ENCODE data around the gene PAQR6.

PAQR6 gene

GRCh38 chr1:156279837-156280236 is 32.0 kb upstream of the PAQR6 start:
- no peaks in the 10 kb centered on the region for H3K9me3 Mint-ChIP-seq
- peaks cover 73% of the 10 kb centered on the region for H3K36me3 Mint-ChIP-seq
- ATAC-seq (no peak), DNase-seq (ENCODE audit: low spot score in 2 of 2) (no peak)
- peak overlapping the region; percentile 93 for H3K4me3 Mint-ChIP-seq
- peak overlapping the region; percentile 97 for H3K27ac Mint-ChIP-seq
- peaks cover 48% of the 10 kb centered on the region for H3K4me1 Mint-ChIP-seq

DNA sequence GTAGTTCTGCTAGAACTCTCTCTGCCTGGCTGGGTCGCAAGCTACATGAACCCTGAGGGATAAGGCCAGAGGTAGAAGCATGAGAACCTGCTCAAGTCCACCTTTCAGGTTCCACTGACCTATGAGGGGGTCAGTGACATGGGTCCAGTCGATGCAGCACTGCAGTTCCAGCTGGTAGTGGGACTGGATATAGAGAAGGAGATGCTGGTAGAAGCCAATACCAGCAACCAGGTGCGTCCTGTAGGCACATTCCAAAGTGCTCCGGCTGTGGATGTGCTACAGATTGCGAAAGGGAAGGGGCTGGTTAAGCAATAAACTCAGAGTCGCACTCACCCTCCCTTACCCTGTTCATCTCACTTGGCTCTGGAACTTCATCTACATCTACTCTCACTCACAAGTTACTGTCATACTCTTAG is 29.1 kb upstream of the PAQR6 start:
- H3K4me1 Mint-ChIP-seq = peaks cover 32% of the 10 kb centered on the region
- DNase-seq (ENCODE audit: low spot score in 2 of 2) (no peak), ATAC-seq (no peak)
- peak overlapping the region; percentile 17 for H3K27ac Mint-ChIP-seq
- H3K4me3 Mint-ChIP-seq = no peak overlapping the region
- no peaks in the 10 kb centered on the region for H3K9me3 Mint-ChIP-seq
- peaks cover 90% of the 10 kb centered on the region for H3K36me3 Mint-ChIP-seq

DNA sequence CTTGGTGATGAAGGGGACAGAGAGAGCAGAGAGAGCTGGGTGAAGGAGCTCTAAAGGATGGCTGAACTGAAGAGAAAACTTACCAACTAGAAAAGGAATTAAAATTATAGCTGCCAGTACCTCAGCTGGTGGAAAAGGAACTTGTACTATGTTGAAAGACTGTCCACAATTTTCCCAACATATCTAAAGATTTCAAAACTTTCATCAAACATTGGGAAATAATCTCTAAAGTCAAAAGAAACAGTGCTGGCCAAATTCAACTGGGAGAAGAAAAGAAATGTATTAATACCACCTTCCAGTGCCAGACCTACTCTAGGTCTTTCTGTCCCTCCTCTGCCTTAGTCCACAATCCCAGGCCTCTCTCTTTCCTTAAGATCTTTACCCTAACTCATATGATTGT is 28.7 kb upstream of the PAQR6 start:
- Mint-ChIP-seq H3K36me3 (peaks cover 93% of the 10 kb centered on the region), H3K4me1 (peaks cover 30% of the 10 kb centered on the region), H3K9me3 (no peaks in the 10 kb centered on the region), H3K27ac (peak overlapping the region; percentile 17), H3K4me3 (no peak overlapping the region)
- no peak for DNase-seq (ENCODE audit: low spot score in 2 of 2)
- ATAC-seq = no peak

DNA sequence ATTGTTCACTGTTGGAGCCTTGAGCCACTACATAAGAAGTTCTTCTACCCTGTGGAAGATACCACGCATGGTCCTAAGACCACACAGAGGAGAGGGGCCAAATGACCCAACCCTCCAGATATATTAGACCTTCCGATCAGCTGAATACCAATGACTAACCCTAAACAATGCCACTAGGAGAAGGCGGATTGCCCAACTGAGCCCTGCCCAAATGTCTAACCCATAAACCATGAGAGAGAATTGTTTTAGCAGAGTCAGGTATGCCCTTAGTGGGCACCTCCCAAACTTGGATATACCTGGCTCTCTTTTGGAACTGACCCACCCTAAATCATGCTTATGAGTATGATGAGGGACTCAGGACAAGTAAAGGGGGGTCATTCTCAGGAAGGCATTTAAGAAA is 22.5 kb upstream of the PAQR6 start:
- H3K36me3 Mint-ChIP-seq = peaks cover 100% of the 10 kb centered on the region
- H3K9me3 Mint-ChIP-seq = no peaks in the 10 kb centered on the region
- no peak overlapping the region for H3K27ac Mint-ChIP-seq
- ATAC-seq (no peak), DNase-seq (ENCODE audit: low spot score in 2 of 2) (no peak)
- no peaks in the 10 kb centered on the region for H3K4me1 Mint-ChIP-seq
- no peak overlapping the region for H3K4me3 Mint-ChIP-seq

DNA sequence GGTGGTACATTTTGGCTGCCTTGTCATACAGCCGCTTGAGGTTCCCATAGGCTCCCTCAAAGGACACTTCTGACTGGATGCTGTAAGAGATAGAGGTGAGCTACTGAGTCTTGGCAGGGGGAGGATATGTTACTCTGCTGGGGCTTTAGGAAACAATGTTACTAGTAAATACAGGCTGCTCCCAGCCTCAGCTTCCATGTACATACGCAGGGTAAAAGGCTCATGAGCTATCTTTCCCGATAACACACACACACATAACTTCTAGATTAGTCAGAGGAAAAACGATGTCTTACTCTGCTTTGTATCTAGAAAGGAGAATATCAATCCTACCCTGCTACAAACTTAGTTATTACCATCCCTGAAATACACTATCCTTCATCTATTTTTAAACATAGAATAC is 20.5 kb upstream of the PAQR6 start:
- H3K36me3 Mint-ChIP-seq = peaks cover 100% of the 10 kb centered on the region
- H3K9me3 Mint-ChIP-seq = no peaks in the 10 kb centered on the region
- DNase-seq (ENCODE audit: low spot score in 2 of 2) (no peak), ATAC-seq (no peak)
- no peak overlapping the region for H3K4me3 Mint-ChIP-seq
- no peaks in the 10 kb centered on the region for H3K4me1 Mint-ChIP-seq
- H3K27ac Mint-ChIP-seq = no peak overlapping the region

GRCh38 chr1:156266051-156266450 is 18.2 kb upstream of the PAQR6 start:
- Mint-ChIP-seq H3K27ac (peak overlapping the region; percentile 77), H3K4me3 (no peak overlapping the region), H3K9me3 (no peaks in the 10 kb centered on the region), H3K4me1 (no peaks in the 10 kb centered on the region), H3K36me3 (peaks cover 100% of the 10 kb centered on the region)
- ATAC-seq (no peak), DNase-seq (ENCODE audit: low spot score in 2 of 2) (no peak)

- H3K27ac Mint-ChIP-seq = peak overlapping the region; percentile 69
- no peak overlapping the region for H3K4me3 Mint-ChIP-seq
- H3K36me3 Mint-ChIP-seq = peaks cover 100% of the 10 kb centered on the region
- ATAC-seq (no peak), DNase-seq (ENCODE audit: low spot score in 2 of 2) (no peak)
- H3K9me3 Mint-ChIP-seq = no peaks in the 10 kb centered on the region
- H3K4me1 Mint-ChIP-seq = peaks cover 6% of the 10 kb centered on the region
These were observed 15.4 kb upstream of the PAQR6 start for GRCh38 chr1:156263288-156263655.

GRCh38 chr1:156262461-156263287 is 14.8 kb upstream of the PAQR6 start:
- Mint-ChIP-seq H3K27ac (peak overlapping the region; percentile 69), H3K9me3 (no peaks in the 10 kb centered on the region), H3K36me3 (peaks cover 100% of the 10 kb centered on the region), H3K4me1 (peaks cover 11% of the 10 kb centered on the region), H3K4me3 (no peak overlapping the region)
- ATAC-seq (peak; percentile 71), DNase-seq (ENCODE audit: low spot score in 2 of 2) (no peak)

DNA sequence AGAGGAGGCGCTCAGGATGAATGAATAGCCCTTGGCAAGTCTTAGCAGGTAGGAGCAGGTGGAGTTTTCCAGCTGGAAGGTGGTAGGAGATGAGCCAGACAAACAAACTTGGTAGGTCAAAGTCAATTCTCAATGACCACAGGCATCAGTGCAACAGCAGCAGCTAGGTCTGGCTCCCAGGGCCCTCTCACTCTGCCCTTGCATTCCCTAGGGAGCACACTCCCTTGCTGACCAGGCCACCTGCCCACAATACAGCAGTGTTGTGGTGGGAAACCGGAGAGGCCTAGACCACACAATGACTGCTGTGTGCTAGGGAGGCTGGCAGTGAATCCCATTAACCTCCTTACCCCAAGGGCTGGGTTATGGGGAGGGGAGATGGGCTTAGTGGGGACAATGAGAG is 13.0 kb upstream of the PAQR6 start:
- Mint-ChIP-seq H3K9me3 (no peaks in the 10 kb centered on the region), H3K4me1 (peaks cover 12% of the 10 kb centered on the region), H3K36me3 (peaks cover 100% of the 10 kb centered on the region), H3K27ac (peak overlapping the region; percentile 23), H3K4me3 (no peak overlapping the region)
- ATAC-seq = no peak
- no peak for DNase-seq (ENCODE audit: low spot score in 2 of 2)

GRCh38 chr1:156259805-156260204 is 11.9 kb upstream of the PAQR6 start:
- H3K9me3 Mint-ChIP-seq = no peaks in the 10 kb centered on the region
- DNase-seq (ENCODE audit: low spot score in 2 of 2) (no peak), ATAC-seq (no peak)
- H3K27ac Mint-ChIP-seq = peak overlapping the region; percentile 23
- no peak overlapping the region for H3K4me3 Mint-ChIP-seq
- H3K36me3 Mint-ChIP-seq = peaks cover 100% of the 10 kb centered on the region
- peaks cover 12% of the 10 kb centered on the region for H3K4me1 Mint-ChIP-seq

GRCh38 chr1:156258859-156259258 is 11.0 kb upstream of the PAQR6 start:
- Mint-ChIP-seq H3K27ac (no peak overlapping the region), H3K4me1 (peaks cover 14% of the 10 kb centered on the region), H3K9me3 (no peaks in the 10 kb centered on the region), H3K4me3 (no peak overlapping the region), H3K36me3 (peaks cover 100% of the 10 kb centered on the region)
- ATAC-seq = no peak
- DNase-seq (ENCODE audit: low spot score in 2 of 2) = no peak

DNA sequence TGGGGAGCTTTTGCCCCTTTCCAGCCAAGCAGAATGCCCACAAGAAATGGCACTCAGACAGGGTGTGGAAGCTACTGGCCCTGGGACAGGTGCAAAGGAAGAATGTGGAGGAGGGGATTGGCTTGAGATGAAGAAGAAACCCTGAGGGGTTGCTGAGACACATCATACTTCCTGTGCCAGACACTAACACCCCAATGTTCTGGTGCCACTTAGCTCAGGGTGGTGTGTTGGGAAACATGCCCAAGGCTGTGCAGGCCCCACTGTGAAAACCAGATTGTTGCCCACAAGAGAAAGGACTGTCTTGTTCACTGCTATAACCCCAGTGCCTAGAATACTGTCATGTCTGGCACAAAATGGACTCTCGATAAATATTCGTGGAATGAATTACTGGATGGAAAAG is 9.9 kb upstream of the PAQR6 start:
- H3K4me3 Mint-ChIP-seq = no peak overlapping the region
- peaks cover 100% of the 10 kb centered on the region for H3K36me3 Mint-ChIP-seq
- peaks cover 23% of the 10 kb centered on the region for H3K4me1 Mint-ChIP-seq
- no peak for ATAC-seq
- DNase-seq (ENCODE audit: low spot score in 2 of 2) = no peak
- H3K27ac Mint-ChIP-seq = no peak overlapping the region
- H3K9me3 Mint-ChIP-seq = no peaks in the 10 kb centered on the region

DNA sequence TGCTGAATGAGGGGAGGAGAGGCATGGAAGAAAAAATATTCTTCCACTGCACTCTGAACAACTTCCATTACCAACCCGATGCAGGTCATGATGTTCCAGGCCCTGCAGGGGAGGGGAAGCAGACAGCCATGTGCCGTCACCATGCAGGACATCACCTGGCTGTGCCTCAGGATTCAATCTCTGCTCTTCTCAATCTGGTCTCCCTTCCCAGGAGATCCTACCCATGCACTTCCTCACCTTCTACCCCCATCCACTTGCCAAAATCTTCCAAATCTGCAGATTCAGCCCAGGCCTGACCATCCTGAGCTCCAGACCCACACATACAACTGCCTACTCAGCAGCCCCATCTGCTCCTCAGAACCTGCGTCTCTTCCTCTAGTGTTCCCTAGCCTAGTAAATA is 5.8 kb upstream of the PAQR6 start:
- peaks cover 94% of the 10 kb centered on the region for H3K36me3 Mint-ChIP-seq
- ATAC-seq (no peak), DNase-seq (ENCODE audit: low spot score in 2 of 2) (no peak)
- peaks cover 20% of the 10 kb centered on the region for H3K4me1 Mint-ChIP-seq
- H3K4me3 Mint-ChIP-seq = no peak overlapping the region
- H3K9me3 Mint-ChIP-seq = no peaks in the 10 kb centered on the region
- peak overlapping the region; percentile 35 for H3K27ac Mint-ChIP-seq

DNA sequence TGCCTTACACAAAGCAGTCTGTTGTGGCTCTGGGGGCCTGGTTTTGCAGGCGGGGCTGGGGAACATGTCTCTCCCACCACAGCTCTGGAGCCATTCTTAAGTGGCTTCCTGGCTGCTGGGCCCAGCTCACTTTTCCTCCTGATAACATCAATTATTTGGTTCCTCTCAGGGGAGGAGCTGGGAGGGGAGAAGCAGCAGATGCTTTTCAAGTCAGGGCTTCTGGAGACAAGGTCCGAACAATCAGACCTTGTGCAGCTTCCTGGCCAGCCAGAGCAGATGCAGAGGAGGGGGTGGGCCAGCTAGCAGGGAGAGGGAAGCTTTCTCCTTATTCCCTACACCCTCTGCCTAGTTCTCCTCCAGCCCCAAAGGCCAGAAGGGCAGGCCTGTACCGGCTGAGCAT is 3.7 kb upstream of the PAQR6 start:
- Mint-ChIP-seq H3K4me3 (no peak overlapping the region), H3K27ac (peak overlapping the region; percentile 35)
- ATAC-seq = no peak

DNA sequence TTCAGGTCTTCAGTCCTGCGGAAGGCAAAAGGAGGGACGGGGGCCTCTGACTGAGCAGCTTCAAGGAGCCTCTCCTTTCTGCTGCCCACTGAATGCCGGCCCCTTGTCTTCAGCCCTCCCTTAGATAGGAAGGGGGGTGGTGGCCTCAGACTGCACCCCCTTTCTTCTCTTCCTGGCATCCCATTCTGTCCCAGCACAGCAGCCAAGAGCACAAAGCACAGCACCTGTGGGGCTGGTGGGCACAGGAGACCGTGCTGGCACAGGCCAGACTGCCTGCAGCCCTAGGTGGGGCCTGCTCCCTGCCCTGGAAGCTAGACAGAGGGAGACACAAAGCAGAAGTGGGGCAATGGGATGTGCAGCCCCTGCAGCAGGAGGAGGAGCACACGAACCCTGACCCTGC is 1.7 kb upstream of the PAQR6 start:
- Mint-ChIP-seq H3K36me3 (peaks cover 73% of the 10 kb centered on the region), H3K27ac (peak overlapping the region; percentile 67), H3K4me3 (no peak overlapping the region), H3K9me3 (no peaks in the 10 kb centered on the region), H3K4me1 (peaks cover 35% of the 10 kb centered on the region)
- DNase-seq (ENCODE audit: low spot score in 2 of 2) (no peak), ATAC-seq (no peak)

More for the DNA sequence above, 3.7 kb upstream of the PAQR6 start:
- Mint-ChIP-seq H3K4me1 (peaks cover 17% of the 10 kb centered on the region), H3K36me3 (peaks cover 76% of the 10 kb centered on the region), H3K9me3 (no peaks in the 10 kb centered on the region)
- no peak for DNase-seq (ENCODE audit: low spot score in 2 of 2)

GRCh38 chr1:156248323-156248683 is 447 bp upstream of the PAQR6 start:
- DNase-seq (ENCODE audit: low spot score in 2 of 2) (no peak), ATAC-seq (no peak)
- peaks cover 35% of the 10 kb centered on the region for H3K4me1 Mint-ChIP-seq
- peak overlapping the region; percentile 64 for H3K27ac Mint-ChIP-seq
- no peak overlapping the region for H3K4me3 Mint-ChIP-seq
- peaks cover 73% of the 10 kb centered on the region for H3K36me3 Mint-ChIP-seq
- H3K9me3 Mint-ChIP-seq = no peaks in the 10 kb centered on the region

Data from stimulated activated effector memory CD8-positive, alpha-beta T cell treated with anti-CD3 and anti-CD28 coated beads, Interleukin-12 subunit alpha, Interleukin-12 subunit beta, amount 100 ng/mL, for 72 hours (primary cell).